Activated T-helper 1 cell treated with anti-CD3 and anti-CD28 coated beads, Interleukin-12 subunit alpha, Interleukin-12 subunit beta, Interleukin-2, Interleukin-4 antibody, amounts not matched to agents 30 ng/mL and 10 ng/mL and 1 ng/mL, durations not matched to agents 14 hours and 24 hours and 36 hours (primary cell): ENCODE measurements around the gene HDAC7. TPM values are rescaled to one million over a fixed set of nuclear protein-coding genes. Genes with fewer than 3 reads are reported as not detected.
A peak's percentile ranks its signal among the peaks of the same experiment; 100 is the strongest.

ENCODE experiments used
- DNase-seq: peaks from one replicate; pipeline ENCODE4 v3.0.0; 2021; ENCODE audit warnings: low spot score
- H3K27ac Mint-ChIP-seq: one replicate; pipeline ENCODE4 v1.8.0; 2021; ENCODE audit warnings: mild to moderate bottlenecking, mixed read lengths
- H3K27me3 Mint-ChIP-seq: one replicate; pipeline ENCODE4 v1.8.0; 2022; ENCODE audit warnings: mild to moderate bottlenecking, moderate library complexity, mixed read lengths; ENCODE audit not compliant: insufficient read depth
- H3K36me3 Mint-ChIP-seq: one replicate; pipeline ENCODE4 v1.8.0; 2021; ENCODE audit warnings: low read depth, mixed read lengths
- H3K4me1 Mint-ChIP-seq: one replicate; pipeline ENCODE4 v1.8.0; 2021; ENCODE audit warnings: low read depth, mixed read lengths
- H3K4me3 Mint-ChIP-seq: one replicate; pipeline ENCODE4 v1.8.0; 2021; ENCODE audit warnings: mild to moderate bottlenecking, moderate library complexity, mixed read lengths
- H3K9me3 Mint-ChIP-seq: one replicate; pipeline ENCODE4 v1.8.0; 2021; ENCODE audit warnings: mixed read lengths
- intact Hi-C: fragments of 100-400 bp; cut with micrococcal nuclease; formaldehyde crosslinking; loops from one replicate; pipeline ENCODE4 v1.15.1; 2024
- total RNA-seq: library from RNA; stranded (reverse); gene quantifications from 2 replicates; pipeline ENCODE4 v1.2.3, GENCODE V29; 2022

Gene HDAC7
- total RNA-seq, 1 donor from 2014 or later: 466 TPM

GRCh38 chr12:47790676-47791350, 28.9 kb downstream of the HDAC7 start:
- Mint-ChIP-seq H3K4me3 (no peak overlapping the region), H3K27me3 (no peaks in the 10 kb centered on the region), H3K27ac (peak overlapping the region; percentile 29), H3K4me1 (peaks cover 19% of the 10 kb centered on the region), H3K36me3 (peaks cover 65% of the 10 kb centered on the region), H3K9me3 (no peaks in the 10 kb centered on the region)
- intact Hi-C loops: no loop called here
- no peak for DNase-seq

DNA sequence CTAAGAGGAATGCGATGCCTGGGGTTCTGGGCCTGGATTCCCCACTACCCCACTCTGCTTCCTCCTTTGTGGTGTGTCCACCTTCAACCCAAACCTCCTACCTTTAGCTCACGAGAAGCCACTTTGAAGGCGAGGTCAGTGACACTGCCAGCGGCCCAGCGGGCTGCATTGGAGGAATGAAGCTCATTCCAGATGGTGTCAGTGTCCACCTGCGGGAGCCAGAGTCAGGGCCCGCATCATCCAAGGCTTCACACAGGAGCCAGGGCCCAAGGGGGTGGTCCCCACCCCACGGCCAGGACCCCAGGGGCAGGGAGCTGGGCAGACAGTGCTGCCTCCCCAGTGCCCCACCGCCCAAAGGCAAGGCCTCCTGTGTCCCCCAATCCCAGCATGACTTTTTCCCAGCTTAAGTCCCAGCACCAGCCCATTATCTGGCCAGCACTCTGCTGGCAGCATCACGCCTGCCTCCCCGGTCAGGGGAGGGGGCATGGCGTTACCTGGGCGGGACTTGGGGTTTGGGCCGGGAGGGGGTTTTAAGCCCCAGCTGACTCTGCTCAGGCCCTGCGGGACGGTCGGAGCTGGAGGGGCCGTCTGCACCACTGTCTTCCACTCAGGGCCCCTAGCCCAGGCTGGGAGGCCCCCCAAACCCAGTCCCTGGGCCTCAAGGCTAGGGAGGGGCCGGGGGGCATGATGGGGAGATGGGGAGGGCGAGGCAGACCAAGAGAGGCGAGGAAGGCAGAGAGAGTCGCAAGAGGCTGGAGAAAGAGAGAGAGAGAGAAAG, 29.8 kb downstream of the HDAC7 start:
- Mint-ChIP-seq H3K27me3 (no peaks in the 10 kb centered on the region), H3K9me3 (no peaks in the 10 kb centered on the region), H3K27ac (peak overlapping the region; percentile 61), H3K4me1 (peaks cover 19% of the 10 kb centered on the region), H3K36me3 (peaks cover 65% of the 10 kb centered on the region), H3K4me3 (no peak overlapping the region)
- intact Hi-C loops: no loop called here
- DNase-seq: no peak

DNA sequence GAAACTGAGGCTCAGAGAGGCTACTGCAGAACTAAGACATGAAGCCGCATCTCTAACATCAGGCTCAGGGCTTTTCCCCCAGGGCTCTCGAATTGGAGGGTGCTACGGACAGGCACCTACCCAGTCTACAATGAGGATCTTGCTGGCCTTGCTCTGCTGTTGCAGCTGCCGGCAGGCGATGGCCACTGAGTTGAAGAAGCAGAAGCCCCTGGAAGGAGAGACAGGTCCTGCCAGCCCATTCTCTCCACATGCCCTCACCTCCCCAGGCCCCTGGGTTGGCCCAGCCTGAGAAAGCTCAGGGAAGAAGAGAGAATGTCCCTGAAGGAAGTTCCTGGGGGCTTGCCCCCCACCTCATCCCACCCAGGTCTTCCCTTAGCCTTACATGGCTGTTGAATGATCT, 30.6 kb downstream of the HDAC7 start:
- no peak overlapping the region for H3K4me3 Mint-ChIP-seq
- intact Hi-C loops: no loop called here
- no peak overlapping the region for H3K27ac Mint-ChIP-seq
- no peak for DNase-seq
- H3K4me1 Mint-ChIP-seq: peaks cover 19% of the 10 kb centered on the region
- H3K27me3 Mint-ChIP-seq: no peaks in the 10 kb centered on the region
- no peaks in the 10 kb centered on the region for H3K9me3 Mint-ChIP-seq
- H3K36me3 Mint-ChIP-seq: peaks cover 67% of the 10 kb centered on the region

GRCh38 chr12:47787596-47788319, 31.9 kb downstream of the HDAC7 start:
- peaks cover 64% of the 10 kb centered on the region for H3K36me3 Mint-ChIP-seq

DNA sequence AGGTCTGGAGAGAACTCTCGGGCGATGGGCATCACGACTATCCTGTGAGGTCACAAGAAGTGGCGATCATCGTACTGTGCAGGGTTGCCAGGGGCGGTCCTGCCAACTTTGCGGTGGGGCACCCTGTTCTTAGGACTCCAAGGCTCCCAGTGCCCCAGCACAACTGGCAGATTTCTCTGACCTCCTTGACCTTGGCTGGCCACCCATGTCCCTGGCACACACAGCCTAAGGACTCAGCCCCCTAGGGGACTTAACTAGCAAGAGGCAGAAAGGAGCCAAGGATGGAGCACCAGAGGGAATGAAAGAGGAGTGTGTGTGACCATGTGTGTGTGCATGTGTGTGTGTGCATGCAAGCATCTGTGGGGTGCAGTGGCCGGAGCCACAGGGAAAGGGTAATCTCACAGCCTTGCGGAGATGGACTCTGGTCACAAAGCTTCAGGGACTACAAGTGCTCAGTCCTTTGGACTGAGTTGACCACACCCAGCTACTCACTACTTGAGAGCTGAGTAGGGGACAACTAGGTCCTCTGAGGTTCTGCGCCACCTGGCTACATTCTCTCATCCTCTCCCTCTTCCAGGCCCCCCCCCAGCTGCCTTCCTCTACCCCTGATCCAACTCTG, 32.9 kb downstream of the HDAC7 start:
- Mint-ChIP-seq H3K36me3 (peaks cover 65% of the 10 kb centered on the region), H3K27me3 (no peaks in the 10 kb centered on the region), H3K27ac (peak overlapping the region; percentile 67), H3K4me3 (no peak overlapping the region), H3K4me1 (peaks cover 13% of the 10 kb centered on the region), H3K9me3 (no peaks in the 10 kb centered on the region)
- intact Hi-C loops: no loop called here
- no peak for DNase-seq

More at GRCh38 chr12:47787596-47788319, 31.9 kb downstream of the HDAC7 start:
- H3K4me1 Mint-ChIP-seq: peaks cover 19% of the 10 kb centered on the region
- DNase-seq: no peak
- intact Hi-C loops: no loop called here
- no peaks in the 10 kb centered on the region for H3K9me3 Mint-ChIP-seq
- H3K27me3 Mint-ChIP-seq: no peaks in the 10 kb centered on the region
- H3K4me3 Mint-ChIP-seq: no peak overlapping the region
- H3K27ac Mint-ChIP-seq: peak overlapping the region; percentile 43

- peak overlapping the region; percentile 67 for H3K27ac Mint-ChIP-seq
- no peak overlapping the region for H3K4me3 Mint-ChIP-seq
- peaks cover 65% of the 10 kb centered on the region for H3K36me3 Mint-ChIP-seq
- no peaks in the 10 kb centered on the region for H3K9me3 Mint-ChIP-seq
- no peak for DNase-seq
- H3K4me1 Mint-ChIP-seq: peaks cover 13% of the 10 kb centered on the region
- no peaks in the 10 kb centered on the region for H3K27me3 Mint-ChIP-seq
- intact Hi-C loops: loop anchor here (2.0 kb wide), 1 partner anchor 17 kb away; no protein-coding TSS in a partner anchor
These were observed 33.6 kb downstream of the HDAC7 start for GRCh38 chr12:47785887-47786661.

GRCh38 chr12:47785036-47785886, 34.4 kb downstream of the HDAC7 start:
- peaks cover 13% of the 10 kb centered on the region for H3K4me1 Mint-ChIP-seq
- intact Hi-C loops: loop anchor here (2.0 kb wide), 1 partner anchor 18 kb away; no protein-coding TSS in a partner anchor
- no peak for DNase-seq
- no peaks in the 10 kb centered on the region for H3K27me3 Mint-ChIP-seq
- no peaks in the 10 kb centered on the region for H3K9me3 Mint-ChIP-seq
- H3K4me3 Mint-ChIP-seq: no peak overlapping the region
- H3K36me3 Mint-ChIP-seq: peaks cover 57% of the 10 kb centered on the region
- H3K27ac Mint-ChIP-seq: peak overlapping the region; percentile 66

DNA sequence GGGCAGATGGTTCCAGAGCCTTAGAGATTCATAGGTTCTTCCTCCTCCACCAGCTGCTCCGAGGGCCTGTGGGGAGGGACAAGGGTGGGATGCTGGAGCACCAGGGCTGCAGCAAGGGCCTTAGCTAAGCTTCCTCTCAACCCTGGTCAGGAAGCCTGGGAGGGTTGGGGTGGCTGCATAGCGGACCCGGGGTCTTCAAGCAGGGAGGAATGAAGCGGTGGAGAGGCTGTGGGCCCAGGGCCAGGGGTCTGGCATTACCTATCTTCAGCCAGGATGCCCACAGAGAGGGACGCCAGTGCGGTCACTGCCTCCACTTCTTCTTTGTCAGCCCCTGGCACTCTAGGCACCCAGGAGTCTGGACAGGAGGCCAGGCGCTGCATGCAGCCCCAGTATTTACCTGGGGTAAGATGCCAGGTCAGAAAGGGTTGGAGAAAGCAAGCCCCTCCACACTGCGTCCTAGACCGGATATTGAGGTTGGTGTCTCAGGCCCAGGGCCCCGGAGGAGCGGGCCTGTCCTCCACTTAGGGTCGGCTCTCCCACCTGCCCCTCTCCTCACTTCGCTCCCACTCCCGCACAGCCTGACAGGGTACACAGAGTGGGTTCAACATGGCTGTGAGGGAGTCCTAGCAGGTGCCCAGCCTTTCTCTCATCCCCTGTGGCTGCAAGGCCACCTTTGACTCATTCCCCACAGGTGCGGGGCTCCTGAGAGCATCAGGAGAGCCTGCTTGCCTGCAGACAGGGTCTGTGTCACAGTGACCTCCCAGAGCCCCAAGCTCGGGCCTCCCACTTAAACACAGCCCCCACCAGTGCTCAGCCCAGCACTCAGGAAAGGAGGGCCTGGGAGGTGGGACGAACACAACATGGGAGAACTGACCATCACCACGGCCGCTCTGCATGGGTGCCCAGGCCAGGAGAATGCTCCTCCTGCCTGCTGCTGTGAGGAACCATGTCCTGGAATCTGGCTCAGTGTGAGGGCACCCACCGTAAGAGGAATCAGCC, 35.6 kb downstream of the HDAC7 start:
- no peaks in the 10 kb centered on the region for H3K9me3 Mint-ChIP-seq
- H3K36me3 Mint-ChIP-seq: peaks cover 54% of the 10 kb centered on the region
- no peak overlapping the region for H3K4me3 Mint-ChIP-seq
- H3K27me3 Mint-ChIP-seq: no peaks in the 10 kb centered on the region
- DNase-seq: no peak
- intact Hi-C loops: loop anchor here (2.0 kb wide), 1 partner anchor 19 kb away; no protein-coding TSS in a partner anchor
- H3K27ac Mint-ChIP-seq: peak overlapping the region; percentile 23
- peaks cover 18% of the 10 kb centered on the region for H3K4me1 Mint-ChIP-seq

- Mint-ChIP-seq H3K27ac (peak overlapping the region; percentile 55), H3K36me3 (peaks cover 48% of the 10 kb centered on the region), H3K9me3 (no peaks in the 10 kb centered on the region), H3K4me1 (peaks cover 26% of the 10 kb centered on the region), H3K27me3 (no peaks in the 10 kb centered on the region), H3K4me3 (no peak overlapping the region)
- no peak for DNase-seq
- intact Hi-C loops: no loop called here
These were observed 36.5 kb downstream of the HDAC7 start for GRCh38 chr12:47783024-47783755.

- intact Hi-C loops: no loop called here
- H3K9me3 Mint-ChIP-seq: no peaks in the 10 kb centered on the region
- H3K36me3 Mint-ChIP-seq: peaks cover 40% of the 10 kb centered on the region
- H3K27me3 Mint-ChIP-seq: no peaks in the 10 kb centered on the region
- peaks cover 26% of the 10 kb centered on the region for H3K4me1 Mint-ChIP-seq
- H3K27ac Mint-ChIP-seq: peak overlapping the region; percentile 57
- DNase-seq: no peak
- H3K4me3 Mint-ChIP-seq: no peak overlapping the region
These were observed 37.3 kb downstream of the HDAC7 start for GRCh38 chr12:47782372-47782770.
